Trophoblast cell (in vitro differentiated cells and primary cell): ENCODE measurements around the gene IFI30.
A peak's percentile ranks its signal among the peaks of the same experiment; 100 is the strongest.

Experiments
- DNase-seq, 2 donors: peaks; one replicate each; pipeline ENCODE4 v3.0.0-alpha.2; 2016
- H2AFZ ChIP-seq: 2 replicates; pipeline ENCODE4 v1.6.1; 2013; ENCODE audit warnings: low read length, moderate library complexity, mild to moderate bottlenecking; ENCODE audit not compliant: insufficient read depth, poor library complexity
- H2AK5ac ChIP-seq: 2 replicates; pipeline ENCODE4 v1.6.1; 2013; ENCODE audit warnings: mild to moderate bottlenecking, low read length
- H2BK120ac ChIP-seq: 2 replicates; pipeline ENCODE4 v1.6.1; 2013; ENCODE audit warnings: low read length, mild to moderate bottlenecking, moderate library complexity; ENCODE audit not compliant: insufficient read depth, poor library complexity
- H2BK12ac ChIP-seq: 2 replicates; pipeline ENCODE4 v1.6.1; 2013; ENCODE audit warnings: mild to moderate bottlenecking, low read length, moderate library complexity
- H2BK5ac ChIP-seq: 2 replicates; pipeline ENCODE4 v1.6.1; 2013; ENCODE audit warnings: low read length, low read depth, moderate library complexity, mild to moderate bottlenecking; ENCODE audit not compliant: poor library complexity
- H3K14ac ChIP-seq: 2 replicates; pipeline ENCODE4 v1.6.1; 2013; ENCODE audit warnings: mild to moderate bottlenecking, low read length
- H3K18ac ChIP-seq: 2 replicates; pipeline ENCODE4 v1.6.1; 2013; ENCODE audit warnings: mild to moderate bottlenecking, low read length
- H3K23ac ChIP-seq: 2 replicates; pipeline ENCODE4 v1.6.1; 2013; ENCODE audit warnings: low read length
- H3K27ac ChIP-seq: 2 replicates; pipeline ENCODE4 v1.5.1; 2013; ENCODE audit warnings: low read depth, mild to moderate bottlenecking, inconsistent platforms, low read length, moderate library complexity
- H3K27me3 ChIP-seq: 2 replicates; pipeline ENCODE4 v1.6.1; 2013; ENCODE audit warnings: inconsistent platforms, mild to moderate bottlenecking, low read length, moderate library complexity; ENCODE audit not compliant: insufficient read depth
- H3K36me3 ChIP-seq, 2 experiments: 1 replicate in 1 of 2; 2 replicates in 1 of 2; pipeline ENCODE4 v1.6.1; 2013; ENCODE audit warnings: low read length in 2 of 2, mild to moderate bottlenecking in 2 of 2, moderate library complexity in 1 of 2; ENCODE audit not compliant: insufficient read depth in 2 of 2, control insufficient read depth in 1 of 2
- H3K4ac ChIP-seq: 2 replicates; pipeline ENCODE4 v1.6.1; 2013; ENCODE audit warnings: low read depth, mild to moderate bottlenecking, low read length, moderate library complexity
- H3K4me1 ChIP-seq, 2 experiments: 1 replicate in 1 of 2; 2 replicates in 1 of 2; pipeline ENCODE4 v1.6.1; 2013; ENCODE audit warnings: low read length in 2 of 2, mild to moderate bottlenecking in 2 of 2, moderate library complexity in 1 of 2; ENCODE audit not compliant: insufficient read depth in 2 of 2, control insufficient read depth in 1 of 2
- H3K4me2 ChIP-seq: 2 replicates; pipeline ENCODE4 v1.6.1; 2013; ENCODE audit warnings: inconsistent platforms, mild to moderate bottlenecking, low read length, moderate library complexity
- H3K4me3 ChIP-seq: 2 replicates; pipeline ENCODE4 v1.5.1; 2013; ENCODE audit warnings: mild to moderate bottlenecking, low read depth, low read length, inconsistent platforms
- H3K79me1 ChIP-seq: one replicate; pipeline ENCODE4 v1.6.1; 2013; ENCODE audit warnings: low read length
- H3K79me2 ChIP-seq: 2 replicates; pipeline ENCODE4 v1.6.1; 2013; ENCODE audit warnings: low read length, mild to moderate bottlenecking; ENCODE audit not compliant: control insufficient read depth, insufficient read depth, poor library complexity
- H3K9ac ChIP-seq: 2 replicates; pipeline ENCODE4 v1.6.1; 2013; ENCODE audit warnings: mild to moderate bottlenecking, low read length
- H3K9me3 ChIP-seq: 2 replicates; pipeline ENCODE4 v1.6.1; 2013; ENCODE audit warnings: low read depth, mild to moderate bottlenecking, control low read depth, inconsistent platforms, low read length; ENCODE audit not compliant: insufficient read depth
- H4K12ac ChIP-seq: 2 replicates; pipeline ENCODE4 v1.6.1; 2013; ENCODE audit warnings: low read depth, mild to moderate bottlenecking, low read length, moderate library complexity
- H4K8ac ChIP-seq: 2 replicates; pipeline ENCODE4 v1.6.1; 2013; ENCODE audit warnings: low read depth, mild to moderate bottlenecking, low read length, moderate library complexity
- H4K91ac ChIP-seq: one replicate; pipeline ENCODE4 v1.6.1; 2013; ENCODE audit warnings: low read depth, mild to moderate bottlenecking, low read length, moderate library complexity
- WGBS: extraction: QIAGEN DNeasy Blood & Tissue Kit; methylation state at CpG from one replicate; pipeline ENCODE4 v1.1.7; 2013; ENCODE audit warnings: missing lambda C conversion rate; ENCODE audit not compliant: insufficient read length, insufficient coverage; ENCODE audit errors: extremely low coverage; 5-methylcytosine and 5-hydroxymethylcytosine counted together

IFI30 gene

DNA sequence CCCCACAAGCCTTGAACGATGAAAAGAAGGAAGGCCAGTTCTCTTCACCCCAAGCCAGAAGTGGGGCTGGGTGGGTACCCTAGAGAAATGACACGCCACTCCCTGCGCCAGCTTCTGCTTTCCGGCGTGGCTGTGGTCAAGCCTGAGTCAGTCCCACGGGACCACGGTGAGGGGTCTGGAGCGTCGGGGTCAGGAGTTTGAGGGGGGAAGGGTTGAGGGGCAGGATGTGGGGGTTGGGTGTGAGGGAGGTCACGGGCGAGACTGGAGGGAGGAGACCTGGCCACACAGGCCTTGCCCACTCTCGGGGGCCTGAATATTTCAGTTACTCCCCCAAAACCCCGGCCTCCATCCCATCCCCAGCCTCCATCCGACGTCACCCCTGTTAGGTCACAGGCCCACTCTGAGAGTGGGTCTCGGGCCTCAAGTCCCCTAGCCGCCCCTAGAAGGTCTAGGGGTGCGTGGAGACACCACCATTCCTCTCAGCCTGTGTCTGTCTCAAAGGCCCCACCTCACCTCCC lies 500 bp upstream of the IFI30 start:
- Histone ChIP-seq H2BK5ac (no peak overlapping the region), H3K23ac (no peak overlapping the region), H2AK5ac (no peak overlapping the region), H2AFZ (no peak overlapping the region), H3K14ac (no peak overlapping the region), H3K4me3 (no peak overlapping the region), H3K36me3 (peaks cover 24 to 27% of the 10 kb centered on the region in 2 experiments), H3K4me1 (peaks cover 4 to 9% of the 10 kb centered on the region in 2 experiments), H3K4ac (no peak overlapping the region), H4K12ac (no peak overlapping the region), H2BK12ac (no peak overlapping the region), H3K4me2 (peak overlapping the region; percentile 73), H3K9me3 (peaks cover 5% of the 10 kb centered on the region), H3K27me3 (peaks cover 10% of the 10 kb centered on the region), H2BK120ac (no peak overlapping the region), H3K27ac (no peak overlapping the region), H4K91ac (no peak overlapping the region), H3K79me1 (no peaks in the 10 kb centered on the region), H3K18ac (no peak overlapping the region), H4K8ac (no peak overlapping the region), H3K9ac (no peak overlapping the region), H3K79me2 (no peaks in the 10 kb centered on the region)
- no CpG with 5 or more reads among the region's 18 CpGs for WGBS
- peak; percentile 32 to 38 for DNase-seq

DNA sequence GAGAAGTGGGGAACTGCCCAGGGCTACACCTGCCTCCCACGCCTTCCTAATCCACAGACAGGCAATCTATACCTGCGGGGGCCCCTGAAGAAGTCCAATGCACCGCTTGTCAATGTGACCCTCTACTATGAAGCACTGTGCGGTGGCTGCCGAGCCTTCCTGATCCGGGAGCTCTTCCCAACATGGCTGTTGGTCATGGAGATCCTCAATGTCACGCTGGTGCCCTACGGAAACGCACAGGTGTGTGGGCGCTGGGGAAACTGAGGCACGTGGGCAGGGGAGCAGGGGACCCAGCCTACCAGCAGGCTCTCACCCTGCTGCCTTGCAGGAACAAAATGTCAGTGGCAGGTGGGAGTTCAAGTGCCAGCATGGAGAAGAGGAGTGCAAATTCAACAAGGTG lies 1.4 kb downstream of the IFI30 start:
- Histone ChIP-seq H3K79me2 (no peaks in the 10 kb centered on the region), H3K23ac (no peak overlapping the region), H4K91ac (no peak overlapping the region), H3K79me1 (no peaks in the 10 kb centered on the region), H3K36me3 (peaks cover 7 to 10% of the 10 kb centered on the region in 2 experiments), H2BK120ac (no peak overlapping the region), H3K18ac (no peak overlapping the region), H3K27ac (no peak overlapping the region), H3K4me3 (no peak overlapping the region), H2AK5ac (no peak overlapping the region), H2BK12ac (no peak overlapping the region), H2BK5ac (no peak overlapping the region), H4K8ac (no peak overlapping the region), H3K4ac (no peak overlapping the region), H3K9ac (no peak overlapping the region), H3K14ac (no peak overlapping the region), H3K4me1 (peaks cover 4 to 9% of the 10 kb centered on the region in 2 experiments), H3K4me2 (no peak overlapping the region), H2AFZ (no peak overlapping the region), H3K9me3 (peaks cover 5% of the 10 kb centered on the region), H3K27me3 (peaks cover 10% of the 10 kb centered on the region), H4K12ac (no peak overlapping the region)
- DNase-seq, result no peak
- WGBS, result no CpG with 5 or more reads among the region's 11 CpGs

DNA sequence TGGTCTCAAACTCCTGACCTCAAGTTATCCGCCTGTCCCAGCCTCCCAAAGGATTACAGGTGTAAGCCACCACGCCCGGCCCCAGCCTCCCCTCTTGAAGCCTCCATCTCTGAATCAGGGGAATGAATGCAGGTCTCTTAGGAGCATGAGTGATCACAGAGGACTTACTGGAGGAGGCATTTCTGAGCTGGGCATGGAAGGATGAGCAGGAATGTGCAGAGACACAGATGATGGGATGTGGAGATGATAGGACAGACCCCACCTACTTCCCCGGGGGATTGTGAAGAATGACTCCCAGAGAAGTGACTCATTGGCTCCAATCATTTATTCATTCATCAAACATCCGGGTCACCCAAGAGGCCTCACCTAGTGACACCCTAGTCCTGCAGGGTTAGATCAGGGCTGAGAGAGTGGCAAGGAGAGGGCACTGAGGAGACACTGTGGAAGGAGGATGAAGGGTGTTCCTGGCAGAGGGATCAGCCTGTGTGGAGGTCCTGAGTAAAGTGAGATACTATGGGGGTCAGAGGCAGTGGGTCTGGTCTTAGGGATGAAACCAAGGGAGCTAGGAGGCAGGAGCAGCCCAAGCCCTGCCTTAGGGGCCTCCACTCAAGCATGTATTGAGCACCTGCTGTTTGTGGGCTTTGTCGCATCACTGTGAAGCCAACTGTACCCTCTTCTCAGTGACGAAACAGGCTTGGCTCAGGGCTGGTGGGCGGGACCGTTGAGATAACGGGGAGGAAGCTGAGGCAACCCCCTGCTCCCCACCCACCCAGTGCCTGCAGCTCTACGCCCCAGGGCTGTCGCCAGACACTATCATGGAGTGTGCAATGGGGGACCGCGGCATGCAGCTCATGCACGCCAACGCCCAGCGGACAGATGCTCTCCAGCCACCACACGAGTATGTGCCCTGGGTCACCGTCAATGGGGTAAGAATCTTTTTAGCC lies 3.0 kb downstream of the IFI30 start:
- no peak for DNase-seq
- no peak overlapping the region for H3K9ac ChIP-seq
- H3K27ac ChIP-seq, result no peak overlapping the region
- H2BK12ac ChIP-seq, result no peak overlapping the region
- peaks cover 5% of the 10 kb centered on the region for H3K9me3 ChIP-seq
- H4K91ac ChIP-seq, result no peak overlapping the region
- H4K8ac ChIP-seq, result no peak overlapping the region
- no peak overlapping the region for H3K14ac ChIP-seq
- H2BK120ac ChIP-seq, result no peak overlapping the region
- no peak overlapping the region for H3K4ac ChIP-seq
- peaks cover 0 to under 1% of the 10 kb centered on the region in 2 experiments for H3K36me3 ChIP-seq
- no peak overlapping the region for H3K4me3 ChIP-seq
- WGBS, result no CpG with 5 or more reads among the region's 19 CpGs
- no peaks in the 10 kb centered on the region for H3K79me2 ChIP-seq
- H4K12ac ChIP-seq, result no peak overlapping the region
- no peak overlapping the region for H3K23ac ChIP-seq
- no peak overlapping the region for H2AFZ ChIP-seq
- H3K4me1 ChIP-seq, result peaks cover 4 to 9% of the 10 kb centered on the region in 2 experiments
- H3K4me2 ChIP-seq, result no peak overlapping the region
- no peaks in the 10 kb centered on the region for H3K79me1 ChIP-seq
- no peak overlapping the region for H3K18ac ChIP-seq
- peaks cover 10% of the 10 kb centered on the region for H3K27me3 ChIP-seq
- H2AK5ac ChIP-seq, result no peak overlapping the region
- no peak overlapping the region for H2BK5ac ChIP-seq

DNA sequence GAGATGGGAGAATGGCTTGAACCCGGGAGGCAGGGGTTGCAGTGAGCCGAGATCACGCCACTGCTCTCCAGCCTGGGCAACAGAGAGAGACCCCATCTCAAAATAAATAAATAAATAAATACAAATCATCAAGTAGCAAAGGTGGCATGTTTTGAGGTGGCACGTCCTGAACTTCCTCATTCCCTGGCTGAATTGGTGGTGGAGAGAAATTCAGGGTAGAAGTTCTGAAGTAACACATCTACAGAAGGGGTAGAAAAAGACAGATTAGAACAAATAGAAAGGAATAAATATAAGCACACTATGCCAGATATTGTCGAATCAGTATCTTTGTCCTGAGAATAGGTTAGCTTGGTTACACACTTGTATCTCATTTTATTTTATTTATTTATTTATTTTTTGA lies 6.3 kb downstream of the IFI30 start:
- Histone ChIP-seq H3K9me3 (no peaks in the 10 kb centered on the region), H2BK12ac (no peak overlapping the region), H3K9ac (no peak overlapping the region), H4K12ac (no peak overlapping the region), H2AK5ac (no peak overlapping the region), H3K4me1 (no peaks in the 10 kb centered on the region), H3K79me1 (no peaks in the 10 kb centered on the region), H2BK5ac (no peak overlapping the region), H3K4ac (no peak overlapping the region), H3K14ac (no peak overlapping the region), H2AFZ (no peak overlapping the region), H4K91ac (no peak overlapping the region), H3K23ac (no peak overlapping the region), H3K79me2 (no peaks in the 10 kb centered on the region), H3K27ac (no peak overlapping the region), H3K4me3 (no peak overlapping the region), H3K36me3 (no peaks in the 10 kb centered on the region), H3K27me3 (peaks cover 3% of the 10 kb centered on the region), H3K18ac (no peak overlapping the region), H3K4me2 (no peak overlapping the region), H2BK120ac (no peak overlapping the region), H4K8ac (no peak overlapping the region)
- no peak for DNase-seq
- WGBS, result no CpG with 5 or more reads among the region's 5 CpGs
